Measurements from ENCODE around the gene AGAP1. TPM values are rescaled to one million over a fixed set of nuclear protein-coding genes. Genes with fewer than 3 reads are reported as not detected.

Gene AGAP1
- total RNA-seq, 4 donors from 2014 or later: 13.7 to 18.5 (median 17.1) TPM

DNA sequence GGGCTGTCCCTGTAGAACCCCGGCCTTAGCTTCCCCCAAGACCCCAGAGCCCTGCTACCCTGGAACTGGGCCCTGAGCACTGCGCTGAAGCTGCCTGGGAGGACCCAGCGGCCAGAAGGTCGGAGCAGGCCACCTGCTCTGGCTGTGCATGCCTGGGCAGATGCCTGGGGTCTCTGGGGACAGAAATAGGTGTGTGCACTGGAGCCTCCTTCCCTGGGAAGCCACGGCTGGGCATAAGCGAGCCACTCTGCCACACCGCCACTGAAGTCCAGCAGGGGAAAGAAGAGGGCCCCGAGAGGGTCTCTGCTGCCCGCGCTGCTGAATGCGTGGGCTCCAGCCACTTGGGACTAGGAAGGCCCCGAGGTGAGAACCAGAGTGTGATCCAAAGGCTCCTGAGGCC lies 667.7 kb downstream of the AGAP1 start:
- DNase-seq (ENCODE audit: low spot score in 2 of 2): peak in 1 of 2 donors; percentile 49
- no peak for TF ChIP-seq POLR2A (IDR thresholded peaks at IDR 0.05)
- TF ChIP-seq, protein P1, sequence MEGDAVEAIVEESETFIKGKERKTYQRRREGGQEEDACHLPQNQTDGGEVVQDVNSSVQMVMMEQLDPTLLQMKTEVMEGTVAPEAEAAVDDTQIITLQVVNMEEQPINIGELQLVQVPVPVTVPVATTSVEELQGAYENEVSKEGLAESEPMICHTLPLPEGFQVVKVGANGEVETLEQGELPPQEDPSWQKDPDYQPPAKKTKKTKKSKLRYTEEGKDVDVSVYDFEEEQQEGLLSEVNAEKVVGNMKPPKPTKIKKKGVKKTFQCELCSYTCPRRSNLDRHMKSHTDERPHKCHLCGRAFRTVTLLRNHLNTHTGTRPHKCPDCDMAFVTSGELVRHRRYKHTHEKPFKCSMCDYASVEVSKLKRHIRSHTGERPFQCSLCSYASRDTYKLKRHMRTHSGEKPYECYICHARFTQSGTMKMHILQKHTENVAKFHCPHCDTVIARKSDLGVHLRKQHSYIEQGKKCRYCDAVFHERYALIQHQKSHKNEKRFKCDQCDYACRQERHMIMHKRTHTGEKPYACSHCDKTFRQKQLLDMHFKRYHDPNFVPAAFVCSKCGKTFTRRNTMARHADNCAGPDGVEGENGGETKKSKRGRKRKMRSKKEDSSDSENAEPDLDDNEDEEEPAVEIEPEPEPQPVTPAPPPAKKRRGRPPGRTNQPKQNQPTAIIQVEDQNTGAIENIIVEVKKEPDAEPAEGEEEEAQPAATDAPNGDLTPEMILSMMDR (IDR thresholded peaks at IDR 0.05): no peak
- H3K4me3 ChIP-seq (ENCODE audit: low read depth, poor library complexity, severe bottlenecking): no peak overlapping the region
- 75 to 84% methylated on average over 6 of the region's 12 CpGs for WGBS, 2 donors
- intact Hi-C loops (cut with DNase I; ENCODE audit: low total_unique reads): no loop called here

DNA sequence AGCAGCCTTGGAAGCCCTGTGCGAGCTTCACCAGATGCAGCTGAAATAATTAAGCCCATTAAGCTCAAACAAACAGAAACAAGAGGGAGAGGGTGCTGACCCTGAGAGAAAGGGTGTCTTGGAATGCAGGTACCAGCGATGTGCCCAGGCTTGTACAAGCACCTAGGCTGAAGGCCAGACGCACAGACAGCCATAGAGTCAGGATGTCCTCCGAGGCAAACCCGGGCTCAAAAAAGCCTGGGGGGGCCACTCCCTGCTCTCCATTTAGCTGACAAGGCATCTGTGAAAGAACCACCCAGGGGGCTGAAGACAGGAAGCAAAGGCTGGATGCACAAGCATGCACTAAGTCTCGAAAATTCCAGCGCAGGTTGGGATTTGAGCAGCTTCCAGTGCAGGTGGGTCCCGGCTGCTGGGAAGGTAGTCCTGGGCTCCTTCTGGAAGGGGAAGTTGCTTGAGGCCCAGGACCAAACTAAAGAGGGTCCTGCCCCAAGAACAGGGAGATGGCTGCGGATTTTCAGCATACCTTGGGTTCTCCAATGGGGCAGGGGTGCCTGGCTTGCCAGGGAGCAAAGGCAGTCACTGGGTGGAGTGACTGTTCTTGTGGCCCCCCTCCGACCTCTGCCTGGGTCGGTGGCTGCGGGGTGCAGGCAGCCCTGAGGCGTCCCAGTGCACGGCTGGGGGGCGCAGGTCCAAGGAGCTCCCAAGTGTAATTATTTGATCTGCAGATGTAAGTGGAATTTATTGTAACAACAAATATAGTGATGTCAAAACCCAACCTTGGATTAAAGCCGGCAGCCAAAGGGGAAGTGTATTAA lies 668.4 kb downstream of the AGAP1 start:
- WGBS, 2 donors: 43 to 45% methylated on average over 16 of the region's 16 CpGs
- DNase-seq (ENCODE audit: low spot score in 2 of 2): peak in 1 of 2 donors; percentile 72
- intact Hi-C loops (cut with DNase I; ENCODE audit: low total_unique reads): no loop called here
- H3K4me3 ChIP-seq (ENCODE audit: low read depth, poor library complexity, severe bottlenecking): no peak overlapping the region
- TF ChIP-seq, protein P1 (IDR thresholded peaks at IDR 0.05): no peak
- TF ChIP-seq POLR2A (IDR thresholded peaks at IDR 0.05): no peak

DNA sequence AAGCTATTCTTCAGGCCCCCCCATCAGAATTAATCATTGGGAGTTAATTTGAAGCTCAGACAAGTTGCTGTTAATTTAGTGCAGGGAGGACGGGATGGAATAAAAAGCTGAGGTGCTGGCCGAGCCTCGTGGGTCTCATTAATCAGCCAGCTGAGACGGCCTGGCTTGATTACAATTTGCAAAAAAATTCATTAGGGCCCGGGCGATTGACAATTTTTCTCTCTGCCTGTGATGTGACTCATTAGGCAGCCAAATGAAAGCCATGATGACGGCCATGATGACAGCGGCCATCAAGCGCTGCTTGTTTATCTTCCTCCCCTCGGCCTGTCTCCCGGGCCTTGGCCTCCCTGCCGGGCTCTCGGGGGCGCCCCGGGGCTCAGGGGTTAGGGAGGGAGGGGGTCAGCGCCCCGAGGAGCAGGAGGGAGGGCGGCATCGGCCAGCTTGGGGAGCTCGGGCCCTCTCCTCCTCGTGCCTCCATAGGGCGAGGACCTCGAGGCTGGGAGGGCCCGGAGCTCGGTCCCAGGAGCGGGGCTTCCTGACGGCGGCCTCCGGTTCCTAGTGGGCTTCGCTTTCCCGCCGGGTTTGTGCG lies 669.1 kb downstream of the AGAP1 start:
- TF ChIP-seq, protein P1 (IDR thresholded peaks at IDR 0.05): no peak
- TF ChIP-seq POLR2A (IDR thresholded peaks at IDR 0.05): no peak
- intact Hi-C loops (cut with DNase I; ENCODE audit: low total_unique reads): no loop called here
- no peak overlapping the region for H3K4me3 ChIP-seq (ENCODE audit: low read depth, poor library complexity, severe bottlenecking)
- peak in 1 of 2 donors; percentile 84 for DNase-seq (ENCODE audit: low spot score in 2 of 2)
- WGBS, 2 donors: 40 to 42% methylated on average over 17 to 18 of the region's 33 CpGs

DNA sequence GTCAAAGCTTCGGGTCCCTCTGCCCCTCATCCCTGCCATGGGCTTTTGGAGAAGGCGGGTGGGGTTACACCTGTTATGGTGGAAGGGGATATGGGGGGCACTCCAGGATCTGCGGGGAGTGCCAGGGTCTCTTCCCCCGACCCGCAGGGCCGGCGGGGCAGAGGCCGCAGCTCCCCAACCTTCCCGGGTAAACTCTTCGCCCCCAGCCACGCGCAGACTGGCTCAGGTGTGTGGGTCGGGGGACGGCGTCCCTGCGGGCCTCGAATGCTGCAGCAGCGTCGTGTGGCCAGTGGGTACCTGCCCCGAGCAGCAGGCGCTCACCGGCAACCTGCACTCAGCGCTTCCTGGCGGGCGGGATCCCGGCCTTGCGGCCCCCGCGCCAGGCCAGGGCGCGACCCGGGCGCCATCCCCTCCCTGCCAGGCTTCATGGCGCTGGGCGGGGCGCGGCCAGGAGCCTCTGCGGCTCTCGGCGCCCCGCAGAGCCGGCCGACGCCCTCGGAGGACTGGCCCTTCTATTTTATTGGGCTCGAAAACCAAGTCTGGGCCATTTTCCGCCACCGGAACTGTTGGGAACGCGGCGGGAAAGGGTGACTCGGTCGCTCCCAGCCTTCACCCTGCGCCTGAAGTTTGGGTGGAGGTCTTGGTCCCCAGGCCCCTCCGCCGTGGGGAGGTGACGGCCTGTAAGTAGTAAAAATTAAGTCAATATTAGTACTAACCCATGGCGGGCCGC lies 669.8 kb downstream of the AGAP1 start:
- intact Hi-C loops (cut with DNase I; ENCODE audit: low total_unique reads): no loop called here
- no peak overlapping the region for H3K4me3 ChIP-seq (ENCODE audit: low read depth, poor library complexity, severe bottlenecking)
- peak in 1 of 2 donors; percentile 64 for DNase-seq (ENCODE audit: low spot score in 2 of 2)
- WGBS, 2 donors: 9 to 10% methylated on average over 30 to 55 of the region's 59 CpGs
- no peak for TF ChIP-seq POLR2A (IDR thresholded peaks at IDR 0.05)
- TF ChIP-seq, protein P1 (IDR thresholded peaks at IDR 0.05): no peak

DNA sequence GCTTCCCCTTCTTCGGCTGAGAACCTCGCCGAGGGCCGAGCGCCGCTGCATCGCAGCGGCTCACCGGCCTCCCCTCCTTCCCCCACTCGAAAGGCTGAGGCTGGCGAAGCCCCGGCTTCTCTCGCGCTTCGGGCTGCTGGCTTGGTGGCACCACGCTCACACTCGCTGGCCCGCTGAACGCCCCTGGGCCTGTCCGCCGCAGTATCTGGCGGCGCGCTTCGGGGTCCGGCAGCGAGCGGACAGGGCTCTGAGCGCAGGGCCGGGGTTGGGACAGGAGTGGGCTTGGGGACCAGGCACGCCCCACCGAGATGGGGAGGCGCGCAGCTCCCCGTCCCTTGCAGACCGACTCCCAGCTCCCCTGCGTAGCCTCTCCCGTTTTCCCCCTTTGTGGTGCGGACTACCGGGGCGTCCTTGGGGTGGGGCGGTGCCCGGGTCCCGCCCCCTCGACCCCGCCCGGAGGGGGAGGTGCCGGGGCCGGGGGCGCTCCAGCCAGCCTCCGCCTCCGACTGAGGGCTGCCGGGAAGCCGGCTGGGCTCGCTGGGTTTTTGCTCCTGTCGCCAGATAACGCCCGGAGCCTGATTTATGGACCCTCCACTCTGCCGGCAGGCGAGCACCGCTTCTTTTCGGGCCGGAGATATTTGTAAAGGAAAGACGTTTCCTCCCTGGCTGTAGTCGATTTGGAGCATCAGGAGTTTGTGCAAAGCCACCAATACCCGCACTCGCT lies 670.5 kb downstream of the AGAP1 start:
- 1% methylated on average over 31 to 59 of the region's 67 CpGs for WGBS, 2 donors
- intact Hi-C loops (cut with DNase I; ENCODE audit: low total_unique reads): no loop called here
- DNase-seq (ENCODE audit: low spot score in 2 of 2): peak in 1 of 2 donors; percentile 85
- H3K4me3 ChIP-seq (ENCODE audit: low read depth, poor library complexity, severe bottlenecking): no peak overlapping the region
- TF ChIP-seq, protein P1 (IDR thresholded peaks at IDR 0.05): no peak
- no peak for TF ChIP-seq POLR2A (IDR thresholded peaks at IDR 0.05)
